Activated B cell treated with CpG ODN at 0.5 μM for 24 hours (primary cell): ENCODE data around the gene TUBB3. TPM values are rescaled to one million over a fixed set of nuclear protein-coding genes. Genes with fewer than 3 reads are reported as not detected.
"Not testable (repeated sequence)": the region's sequence is repeated elsewhere in the genome, so short reads cannot be mapped to it uniquely, and the experiment has no call there.

ENCODE experiments used
- ATAC-seq: fragments of 200-7000 bp; cut with Tn5 transposase; one replicate; pipeline ENCODE4 v1.10.0; 2021; ENCODE audit warnings: low read depth, mild to moderate bottlenecking, moderate library complexity
- CTCF ChIA-PET: fragments of 350-600 bp; sonication (Branson Sonifier 250); formaldehyde crosslinking; loops from one replicate; lab custom pipeline; 2021; ENCODE audit warnings: antibody characterized with exemption; lab: Charles Lee
- POLR2A ChIA-PET: fragments of 350-600 bp; sonication (Branson Sonifier 250); formaldehyde crosslinking; loops from one replicate; lab custom pipeline; 2021; ENCODE audit warnings: antibody characterized with exemption; lab: Charles Lee
- DNase-seq: peaks from one replicate; pipeline ENCODE4 v3.0.0; 2022
- H3K27ac Mint-ChIP-seq: one replicate; pipeline ENCODE4 v1.8.0; 2020; ENCODE audit warnings: mixed read lengths
- H3K27me3 Mint-ChIP-seq: one replicate; pipeline ENCODE4 v1.8.0; 2021; ENCODE audit warnings: mixed read lengths
- H3K36me3 Mint-ChIP-seq: one replicate; pipeline ENCODE4 v1.8.0; 2021; ENCODE audit warnings: low read depth, mixed read lengths
- H3K4me1 Mint-ChIP-seq: one replicate; pipeline ENCODE4 v1.8.0; 2021; ENCODE audit warnings: mixed read lengths
- H3K4me3 Mint-ChIP-seq: one replicate; pipeline ENCODE4 v1.8.0; 2020; ENCODE audit warnings: mild to moderate bottlenecking, mixed read lengths
- H3K9me3 Mint-ChIP-seq: one replicate; pipeline ENCODE4 v1.8.0; 2020; ENCODE audit warnings: mixed read lengths
- CTCF ChIP-seq: fragments of 200-600 bp; IDR thresholded peaks from one replicate; pipeline ENCODE4 v1.8.0; 2022; ENCODE audit warnings: antibody characterized with exemption, mild to moderate bottlenecking
- intact Hi-C: fragments of 100-400 bp; cut with micrococcal nuclease; formaldehyde crosslinking; loops from one replicate; pipeline ENCODE4 v1.15.1; 2024
- total RNA-seq: library from RNA; stranded (reverse); gene quantifications from 2 replicates; pipeline ENCODE4 v1.2.3, GENCODE V29; 2022

Gene TUBB3
- total RNA-seq, 1 donor from 2014 or later, result 0.33 TPM

- POLR2A ChIA-PET, result interaction anchor here (0.8 kb wide), 1 partner anchor 27 kb away, joined by 3 read pairs; no protein-coding TSS in a partner anchor
- no peak for ATAC-seq
- no peak for TF ChIP-seq CTCF
Observed at GRCh38 chr16:89934611-89935553, 11.7 kb downstream of the TUBB3 start.

GRCh38 chr16:89935620-89936019 lies 12.5 kb downstream of the TUBB3 start:
- ATAC-seq, H3K27ac Mint-ChIP-seq, H3K36me3 Mint-ChIP-seq, H3K4me1 Mint-ChIP-seq, H3K9me3 Mint-ChIP-seq, H3K4me3 Mint-ChIP-seq, intact Hi-C loops, DNase-seq: not testable (repeated sequence)
- CTCF ChIA-PET, result interaction anchor here (1.0 kb wide), 1 partner anchor 12 kb away, joined by 3 read pairs; the partner anchor contains the start of gene DEF8
- peaks cover 15% of the 10 kb centered on the region for H3K27me3 Mint-ChIP-seq
- POLR2A ChIA-PET, result interaction anchor here (0.8 kb wide), 1 partner anchor 28 kb away, joined by 3 read pairs; no protein-coding TSS in a partner anchor

More at GRCh38 chr16:89934611-89935553, 11.7 kb downstream of the TUBB3 start:
- Mint-ChIP-seq H3K4me3 (no peak overlapping the region), H3K9me3 (no peaks in the 10 kb centered on the region), H3K27me3 (peaks cover 17% of the 10 kb centered on the region), H3K27ac (no peak overlapping the region), H3K36me3 (no peaks in the 10 kb centered on the region), H3K4me1 (peaks cover 7% of the 10 kb centered on the region)
- no peak for DNase-seq
- intact Hi-C loops, result no loop called here
- CTCF ChIA-PET, result interaction anchor here (1.0 kb wide), 1 partner anchor 13 kb away, joined by 3 read pairs; the partner anchor contains the start of gene DEF8

GRCh38 chr16:89936034-89936433 lies 12.9 kb downstream of the TUBB3 start:
- DNase-seq (no peak), ATAC-seq (no peak)
- no peaks in the 10 kb centered on the region for H3K9me3 Mint-ChIP-seq
- no peak overlapping the region for H3K27ac Mint-ChIP-seq
- H3K4me1 Mint-ChIP-seq, result peaks cover 6% of the 10 kb centered on the region
- POLR2A ChIA-PET, result interaction anchor here (0.6 to 0.8 kb wide), 2 partner anchors 28 to 37 kb away, joined by 3 read pairs; no protein-coding TSS in a partner anchor
- peaks cover 13% of the 10 kb centered on the region for H3K27me3 Mint-ChIP-seq
- CTCF ChIA-PET, result no interaction called here
- TF ChIP-seq CTCF, result no peak
- intact Hi-C loops, result no loop called here
- H3K36me3 Mint-ChIP-seq, result no peaks in the 10 kb centered on the region
- no peak overlapping the region for H3K4me3 Mint-ChIP-seq

- Mint-ChIP-seq H3K9me3 (no peaks in the 10 kb centered on the region), H3K27me3 (peaks cover 8% of the 10 kb centered on the region), H3K4me3 (no peak overlapping the region), H3K4me1 (peaks cover 2% of the 10 kb centered on the region), H3K27ac (no peak overlapping the region), H3K36me3 (no peaks in the 10 kb centered on the region)
- ATAC-seq (no peak), DNase-seq (no peak)
- intact Hi-C loops, result no loop called here
- CTCF ChIA-PET, result no interaction called here
- POLR2A ChIA-PET, result interaction anchor here (0.6 kb wide), 1 partner anchor 36 kb away, joined by 3 read pairs; no protein-coding TSS in a partner anchor
- TF ChIP-seq CTCF, result no peak
Observed at GRCh38 chr16:89936508-89936907, 13.4 kb downstream of the TUBB3 start.

- no peak for TF ChIP-seq CTCF
- ChIA-PET POLR2A (no interaction called here), CTCF (no interaction called here)
- H3K27me3 Mint-ChIP-seq, result peaks cover 7% of the 10 kb centered on the region
- no peak for ATAC-seq
- no peak for DNase-seq
- no peaks in the 10 kb centered on the region for H3K36me3 Mint-ChIP-seq
- H3K9me3 Mint-ChIP-seq, result no peaks in the 10 kb centered on the region
- H3K4me3 Mint-ChIP-seq, result no peak overlapping the region
- H3K4me1 Mint-ChIP-seq, result no peaks in the 10 kb centered on the region
- intact Hi-C loops, result no loop called here
- no peak overlapping the region for H3K27ac Mint-ChIP-seq
Observed at GRCh38 chr16:89936981-89937380, 13.8 kb downstream of the TUBB3 start.
